Umbilical cord (tissue), 2 donors: ENCODE data around the gene USP9X. TPM values are rescaled to one million over a fixed set of nuclear protein-coding genes. Genes with fewer than 3 reads are reported as not detected.
"Not testable (repeated sequence)": the region's sequence is repeated elsewhere in the genome, so short reads cannot be mapped to it uniquely, and the experiment has no call there.

ENCODE experiments used
- DNase-seq: peaks from one replicate; pipeline ENCODE4 v3.0.0-alpha.2; 2015; ENCODE audit warnings: low spot score
- total RNA-seq: library from RNA; depleted of rRNA; stranded (reverse); fragments of >200 nt; gene quantifications from one replicate; pipeline ENCODE4 v1.2.3, GENCODE V29; 2014; ENCODE audit warnings: low replicate concordance; ENCODE audit not compliant: insufficient read depth

The USP9X gene
- total RNA-seq, 1 donor from 2014 or later, result 85.5 TPM

GRCh38 chrX:41186946-41187345 is 101.7 kb downstream of the USP9X start:
- not testable (repeated sequence) for DNase-seq

GRCh38 chrX:41189156-41189555 is 103.9 kb downstream of the USP9X start:
- DNase-seq, result no peak

GRCh38 chrX:41192880-41193279 is 107.6 kb downstream of the USP9X start:
- no peak for DNase-seq

GRCh38 chrX:41198410-41198809 is 113.2 kb downstream of the USP9X start:
- DNase-seq, result peak; percentile 4

GRCh38 chrX:41200785-41201184 is 115.5 kb downstream of the USP9X start:
- DNase-seq, result no peak

- DNase-seq, result no peak
These were observed 124.6 kb downstream of the USP9X start for GRCh38 chrX:41209853-41210252.

GRCh38 chrX:41224605-41225004 is 139.4 kb downstream of the USP9X start:
- DNase-seq, result no peak

- DNase-seq, result no peak
These were observed 148.7 kb downstream of the USP9X start for GRCh38 chrX:41233988-41234387.

GRCh38 chrX:41234471-41234870 is 149.2 kb downstream of the USP9X start:
- DNase-seq, result not testable (repeated sequence)

GRCh38 chrX:41234962-41235361 is 149.7 kb downstream of the USP9X start:
- no peak for DNase-seq

- peak; percentile 24 for DNase-seq
These were observed 151.4 kb downstream of the USP9X start for GRCh38 chrX:41236629-41237028.

GRCh38 chrX:41240509-41240908 is 155.3 kb downstream of the USP9X start:
- no peak for DNase-seq

- no peak for DNase-seq
These were observed 156.7 kb downstream of the USP9X start for GRCh38 chrX:41241962-41242361.

GRCh38 chrX:41245641-41246040 is 160.4 kb downstream of the USP9X start:
- DNase-seq, result no peak

- no peak for DNase-seq
These were observed 165.6 kb downstream of the USP9X start for GRCh38 chrX:41250867-41251266.

GRCh38 chrX:41257801-41258200 is 172.6 kb downstream of the USP9X start:
- no peak for DNase-seq

- no peak for DNase-seq
These were observed 173.0 kb downstream of the USP9X start for GRCh38 chrX:41258226-41258625.

- DNase-seq, result no peak
These were observed 173.6 kb downstream of the USP9X start for GRCh38 chrX:41258871-41259270.

- DNase-seq, result no peak
These were observed 174.3 kb downstream of the USP9X start for GRCh38 chrX:41259516-41259915.

GRCh38 chrX:41265615-41266014 is 180.4 kb downstream of the USP9X start:
- DNase-seq, result no peak

GRCh38 chrX:41273638-41274037 is 188.4 kb downstream of the USP9X start:
- DNase-seq, result no peak

- peak; percentile 74 for DNase-seq
These were observed 190.7 kb downstream of the USP9X start for GRCh38 chrX:41275661-41276609.
